Effector memory CD4-positive, alpha-beta T cell (primary cell): Measurements from ENCODE around the gene MT1H.
A peak's percentile ranks its signal among the peaks of the same experiment; 100 is the strongest.
"Not testable (repeated sequence)": the region's sequence is repeated elsewhere in the genome, so short reads cannot be mapped to it uniquely, and the experiment has no call there.

ENCODE experiments used
- DNase-seq, 3 donors: peaks; one replicate each; pipeline ENCODE4 v3.0.0-alpha.2; 2020
- H3K27ac ChIP-seq: 2 replicates; pipeline ENCODE4 v1.7.0; 2013; ENCODE audit warnings: mild to moderate bottlenecking, low read length, moderate library complexity; ENCODE audit not compliant: insufficient read depth, poor library complexity, severe bottlenecking
- H3K27me3 ChIP-seq: replicated peaks from 2 replicates; pipeline ENCODE4 v1.7.0; 2013; ENCODE audit warnings: mild to moderate bottlenecking, low read length; ENCODE audit not compliant: insufficient read depth, control insufficient read depth, poor library complexity, severe bottlenecking
- H3K36me3 ChIP-seq: 2 replicates; pipeline ENCODE4 v1.7.0; 2013; ENCODE audit warnings: mild to moderate bottlenecking, low read length, moderate library complexity; ENCODE audit not compliant: control insufficient read depth, insufficient read depth
- H3K4me1 ChIP-seq: 2 replicates; pipeline ENCODE4 v1.7.0; 2013; ENCODE audit warnings: low read length, mild to moderate bottlenecking; ENCODE audit not compliant: control insufficient read depth, insufficient read depth, poor library complexity, severe bottlenecking
- H3K4me3 ChIP-seq: 2 replicates; pipeline ENCODE4 v1.7.0; 2013; ENCODE audit warnings: low read length, low read depth, mild to moderate bottlenecking; ENCODE audit not compliant: insufficient read depth, poor library complexity, severe bottlenecking
- H3K9me3 ChIP-seq: 2 replicates; pipeline ENCODE4 v1.7.0; 2013; ENCODE audit warnings: mild to moderate bottlenecking, low read length, moderate library complexity; ENCODE audit not compliant: control insufficient read depth

Gene MT1H

GRCh38 chr16:56662357-56663354 is 7.0 kb upstream of the MT1H start:
- no peak for DNase-seq
- peaks cover 9% of the 10 kb centered on the region for H3K4me1 ChIP-seq
- H3K36me3 ChIP-seq, result no peaks in the 10 kb centered on the region
- peak overlapping the region; percentile 22 for H3K27ac ChIP-seq
- H3K9me3 ChIP-seq, result no peaks in the 10 kb centered on the region
- peak overlapping the region; percentile 57 for H3K4me3 ChIP-seq
- H3K27me3 ChIP-seq, result peaks cover 3% of the 10 kb centered on the region

- H3K27ac ChIP-seq, result no peak overlapping the region
- no peak overlapping the region for H3K4me3 ChIP-seq
- no peaks in the 10 kb centered on the region for H3K36me3 ChIP-seq
- H3K27me3 ChIP-seq, result peaks cover 18% of the 10 kb centered on the region
- no peak for DNase-seq
- H3K4me1 ChIP-seq, result peaks cover 4% of the 10 kb centered on the region
- no peaks in the 10 kb centered on the region for H3K9me3 ChIP-seq
These were observed 5.1 kb upstream of the MT1H start for GRCh38 chr16:56664506-56664905.

DNA sequence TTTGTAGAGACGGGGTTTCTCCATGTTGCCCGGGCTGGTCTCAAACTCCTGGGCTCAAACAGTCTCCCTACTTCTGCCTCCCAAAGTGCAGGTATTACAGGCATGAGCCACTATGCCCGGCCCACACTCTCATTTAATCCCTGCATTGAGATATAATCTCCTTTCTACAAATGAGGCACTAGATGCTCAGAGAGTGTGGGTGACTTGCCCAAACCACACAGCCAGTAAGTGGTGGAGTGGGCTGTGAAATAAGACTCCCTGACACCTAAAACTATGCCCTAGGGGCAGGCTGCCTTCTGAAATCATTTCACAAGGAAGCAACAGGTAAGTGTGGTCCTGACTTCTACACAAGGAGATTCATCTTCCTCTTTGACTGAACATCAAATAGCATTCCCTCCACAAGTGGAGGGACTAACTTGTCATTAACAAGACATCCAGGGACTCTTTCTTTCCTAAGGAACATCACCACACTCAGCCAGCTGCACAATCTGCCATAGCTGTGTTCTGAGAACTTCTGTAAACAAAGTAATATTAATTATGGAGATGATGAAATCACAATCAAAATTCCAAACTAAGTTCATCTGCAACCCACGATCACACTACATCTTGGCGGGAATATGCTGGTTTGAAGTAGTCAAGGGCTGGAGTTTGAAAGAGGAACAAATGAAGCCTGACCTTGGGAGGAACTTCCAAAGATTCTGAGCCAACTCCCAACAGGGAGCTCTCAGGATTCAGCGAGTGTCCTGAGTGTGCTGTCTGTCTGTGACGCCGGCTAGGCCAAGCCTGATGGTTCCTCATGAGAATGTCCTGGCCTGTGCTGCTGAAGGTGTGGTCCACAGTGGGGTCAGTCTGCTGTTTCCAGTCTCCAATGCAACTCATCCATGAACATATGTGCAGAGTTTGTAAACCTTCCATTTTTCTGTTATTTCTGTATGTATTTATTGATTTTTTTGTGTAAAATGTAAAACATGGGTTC is 4.0 kb upstream of the MT1H start:
- DNase-seq, result not testable (repeated sequence)

DNA sequence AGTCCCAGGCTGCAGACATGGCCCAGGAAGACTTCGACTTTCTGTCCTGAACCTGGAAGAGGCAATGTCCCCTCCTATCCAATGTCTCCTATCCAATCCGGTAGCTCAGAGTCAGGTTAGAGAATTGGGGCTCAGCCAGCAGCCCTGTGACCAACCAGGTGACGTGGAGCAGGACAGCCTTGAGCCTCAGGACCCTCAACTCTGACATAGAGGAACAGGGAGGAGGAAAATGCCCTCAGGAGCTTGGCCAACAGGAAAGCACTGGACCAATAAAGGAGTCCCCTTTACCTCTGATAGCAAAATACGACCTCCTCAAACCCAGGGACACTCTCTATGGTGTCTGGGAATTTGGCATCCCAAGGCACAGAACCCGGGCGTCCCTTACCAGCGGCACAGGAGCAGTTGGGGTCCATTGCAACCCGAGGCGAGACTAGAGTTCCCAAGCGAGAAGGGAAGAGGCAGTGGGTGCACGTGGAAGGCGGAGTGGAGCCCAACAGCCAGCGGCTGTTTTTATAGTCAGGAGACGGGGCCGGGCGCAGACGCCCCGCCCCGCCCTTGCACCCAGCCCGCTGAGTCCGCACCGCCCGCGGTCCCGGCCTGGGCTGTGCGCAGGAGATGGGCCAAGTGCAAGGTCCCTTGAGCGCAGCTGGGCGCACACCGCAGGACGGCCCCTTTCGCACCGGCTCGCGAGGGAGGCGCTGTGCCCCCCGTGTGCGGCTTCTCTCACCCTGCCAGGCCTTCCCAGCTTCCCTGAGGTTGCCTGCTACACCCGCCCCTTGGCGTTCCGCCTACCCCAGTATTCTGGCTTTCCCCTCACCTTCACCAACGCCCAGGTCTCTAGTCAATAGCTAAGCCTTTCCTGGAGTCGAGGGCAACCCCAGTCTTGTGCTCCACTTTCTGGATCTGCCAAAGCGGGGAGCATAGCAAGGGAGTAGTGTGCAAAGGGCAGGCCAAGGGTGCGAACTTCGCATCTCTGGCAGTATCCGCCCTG is 1.7 kb upstream of the MT1H start, which contains the start of gene MT1G:
Gene MT1G (minus strand): TSS at position 485 of the 991 bp plus-strand sequence. CDS start 72 bp downstream, at position 413.
- H3K27ac ChIP-seq, result no peak within 1 kb of the TSS
- no peaks in the 10 kb centered on the region for H3K36me3 ChIP-seq
- H3K27me3 ChIP-seq, result peaks cover 25% of the 10 kb centered on the region
- peaks cover 4% of the 10 kb centered on the region for H3K4me1 ChIP-seq
- no peak within 1 kb of the TSS for H3K4me3 ChIP-seq
- no peak for DNase-seq
- H3K9me3 ChIP-seq, result no peaks in the 10 kb centered on the region

More for the DNA sequence above, 4.0 kb upstream of the MT1H start:
- not testable (repeated sequence) for H3K4me3 ChIP-seq, H3K27ac ChIP-seq, H3K9me3 ChIP-seq, H3K36me3 ChIP-seq, H3K4me1 ChIP-seq
- peaks cover 25% of the 10 kb centered on the region for H3K27me3 ChIP-seq

GRCh38 chr16:56669840-56670619 is 416 bp downstream of the MT1H start:
- no peak overlapping the region for H3K4me3 ChIP-seq
- peaks cover 25% of the 10 kb centered on the region for H3K27me3 ChIP-seq
- no peak overlapping the region for H3K27ac ChIP-seq
- H3K36me3 ChIP-seq, result no peaks in the 10 kb centered on the region
- no peaks in the 10 kb centered on the region for H3K9me3 ChIP-seq
- peaks cover 4% of the 10 kb centered on the region for H3K4me1 ChIP-seq
- DNase-seq, result no peak

DNA sequence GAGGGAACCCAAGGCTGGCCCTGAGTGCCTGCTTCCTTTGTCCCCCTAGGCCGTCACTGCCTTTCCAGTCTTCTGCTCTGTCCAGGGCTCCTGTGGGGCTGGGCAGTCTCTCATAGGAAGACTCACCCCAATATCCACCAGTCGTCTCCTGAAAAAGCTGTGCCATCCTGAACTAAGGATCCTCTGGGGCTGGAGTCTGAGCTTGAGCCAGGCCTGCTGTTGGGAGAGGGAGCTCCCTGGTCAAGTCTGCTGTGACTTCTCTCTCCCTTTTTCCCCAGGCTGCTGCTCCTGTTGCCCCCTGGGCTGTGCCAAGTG is 963 bp downstream of the MT1H start:
- Histone ChIP-seq H3K4me3 (no peak overlapping the region), H3K4me1 (peaks cover 5% of the 10 kb centered on the region), H3K27me3 (peaks cover 25% of the 10 kb centered on the region), H3K36me3 (no peaks in the 10 kb centered on the region), H3K27ac (no peak overlapping the region), H3K9me3 (no peaks in the 10 kb centered on the region)
- no peak for DNase-seq

- H3K27ac ChIP-seq, H3K9me3 ChIP-seq, H3K36me3 ChIP-seq, H3K4me3 ChIP-seq, DNase-seq: not testable (repeated sequence)
- peaks cover 10% of the 10 kb centered on the region for H3K4me1 ChIP-seq
- H3K27me3 ChIP-seq, result peaks cover 25% of the 10 kb centered on the region
These were observed 2.1 kb downstream of the MT1H start for GRCh38 chr16:56671691-56672090.

DNA sequence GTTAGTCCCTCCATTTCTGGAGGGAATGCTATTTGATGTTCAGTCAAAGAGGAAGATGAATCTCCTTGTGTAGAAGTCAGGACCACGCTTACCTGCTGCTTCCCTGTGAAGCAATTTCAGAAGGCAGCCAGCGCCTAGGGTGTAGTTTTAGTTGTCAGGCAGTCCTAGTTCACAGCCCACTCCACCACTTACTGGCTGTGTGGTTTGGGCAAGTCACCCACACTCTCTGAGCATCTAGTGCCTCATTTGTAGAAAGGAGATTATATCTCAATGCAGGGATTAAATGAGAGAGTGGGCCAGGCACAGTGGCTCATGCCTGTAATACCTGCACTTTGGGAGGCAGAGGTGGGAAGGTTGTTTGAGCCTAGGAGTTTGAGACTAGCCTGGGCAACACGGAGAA is 2.6 kb downstream of the MT1H start:
- H3K36me3 ChIP-seq, H3K27ac ChIP-seq, H3K9me3 ChIP-seq, DNase-seq, H3K4me3 ChIP-seq: not testable (repeated sequence)
- Histone ChIP-seq H3K4me1 (peaks cover 10% of the 10 kb centered on the region), H3K27me3 (peaks cover 25% of the 10 kb centered on the region)
